DOHH2 (cell line): Measurements from ENCODE around the gene ABCA9.

Experiments used
- EZH2phosphoT487 ChIP-seq: fragments of 200-600 bp; sonication (generic); IDR thresholded peaks from 2 replicates; pipeline ENCODE4 v1.6.1; 2017; ENCODE audit warnings: borderline replicate concordance, mild to moderate bottlenecking, antibody characterized with exemption, low read length, moderate library complexity, mixed read lengths
- TF ChIP-seq, protein P1 (sequence below): fragments of 200-600 bp; sonication (generic); IDR thresholded peaks from one replicate; pipeline ENCODE4 v1.5.1; 2014; ENCODE audit warnings: antibody characterized with exemption, mild to moderate bottlenecking, low read depth, low read length; ENCODE audit not compliant: poor library complexity, severe bottlenecking

DNA sequence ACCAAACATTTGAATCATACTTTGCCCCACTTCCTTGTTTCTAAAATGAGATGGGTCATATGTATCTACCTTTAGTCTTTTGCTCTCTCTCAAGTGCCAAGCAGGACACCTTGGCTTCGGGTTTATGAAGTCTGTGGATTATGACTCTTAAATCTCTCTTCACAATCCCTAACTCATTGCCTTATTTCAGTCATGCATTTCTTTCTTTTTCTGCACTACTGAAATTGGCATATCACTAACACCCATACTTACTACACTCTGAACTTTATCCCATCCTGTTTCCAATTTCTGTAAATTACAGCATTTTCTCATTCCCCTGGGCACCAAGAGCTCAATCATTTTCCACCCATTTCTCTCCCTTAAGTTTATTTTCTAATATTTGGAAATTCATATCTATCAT, 42.0 kb downstream of the ABCA9 start:
- TF ChIP-seq, protein P1, sequence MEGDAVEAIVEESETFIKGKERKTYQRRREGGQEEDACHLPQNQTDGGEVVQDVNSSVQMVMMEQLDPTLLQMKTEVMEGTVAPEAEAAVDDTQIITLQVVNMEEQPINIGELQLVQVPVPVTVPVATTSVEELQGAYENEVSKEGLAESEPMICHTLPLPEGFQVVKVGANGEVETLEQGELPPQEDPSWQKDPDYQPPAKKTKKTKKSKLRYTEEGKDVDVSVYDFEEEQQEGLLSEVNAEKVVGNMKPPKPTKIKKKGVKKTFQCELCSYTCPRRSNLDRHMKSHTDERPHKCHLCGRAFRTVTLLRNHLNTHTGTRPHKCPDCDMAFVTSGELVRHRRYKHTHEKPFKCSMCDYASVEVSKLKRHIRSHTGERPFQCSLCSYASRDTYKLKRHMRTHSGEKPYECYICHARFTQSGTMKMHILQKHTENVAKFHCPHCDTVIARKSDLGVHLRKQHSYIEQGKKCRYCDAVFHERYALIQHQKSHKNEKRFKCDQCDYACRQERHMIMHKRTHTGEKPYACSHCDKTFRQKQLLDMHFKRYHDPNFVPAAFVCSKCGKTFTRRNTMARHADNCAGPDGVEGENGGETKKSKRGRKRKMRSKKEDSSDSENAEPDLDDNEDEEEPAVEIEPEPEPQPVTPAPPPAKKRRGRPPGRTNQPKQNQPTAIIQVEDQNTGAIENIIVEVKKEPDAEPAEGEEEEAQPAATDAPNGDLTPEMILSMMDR, result no peak
- no peak for TF ChIP-seq EZH2phosphoT487
